ENCODE data around the gene OLA1.
"Not testable (repeated sequence)": the region's sequence is repeated elsewhere in the genome, so short reads cannot be mapped to it uniquely, and the experiment has no call there.

The OLA1 gene

GRCh38 chr2:174248187-174248997 lies at the start of gene OLA1:
TSS of gene OLA1 (minus strand) at chr2:174248532. CDS start at chr2:174246815, 1,717 bp downstream.
- peak; percentile 94 to 99 for DNase-seq (ENCODE audit: low read depth in 2 of 2)

- no peak for DNase-seq (ENCODE audit: low read depth in 2 of 2)
Observed at GRCh38 chr2:174292908-174293307, 44.6 kb upstream of the OLA1 start.

- DNase-seq (ENCODE audit: low read depth in 2 of 2), result no peak
Observed at GRCh38 chr2:174286172-174286571, 37.8 kb upstream of the OLA1 start.

- DNase-seq (ENCODE audit: low read depth in 2 of 2), result no peak
Observed at GRCh38 chr2:174282441-174282840, 34.1 kb upstream of the OLA1 start.

GRCh38 chr2:174281736-174282135 lies 33.4 kb upstream of the OLA1 start:
- DNase-seq (ENCODE audit: low read depth in 2 of 2), result no peak

- DNase-seq (ENCODE audit: low read depth in 2 of 2), result no peak
Observed at GRCh38 chr2:174280596-174280995, 32.3 kb upstream of the OLA1 start.

GRCh38 chr2:174270263-174270662 lies 21.9 kb upstream of the OLA1 start:
- not testable (repeated sequence) for DNase-seq (ENCODE audit: low read depth in 2 of 2)

- DNase-seq (ENCODE audit: low read depth in 2 of 2), result no peak
Observed at GRCh38 chr2:174266288-174266687, 18.0 kb upstream of the OLA1 start.

GRCh38 chr2:174263997-174264396 lies 15.7 kb upstream of the OLA1 start:
- DNase-seq (ENCODE audit: low read depth in 2 of 2), result no peak

- no peak for DNase-seq (ENCODE audit: low read depth in 2 of 2)
Observed at GRCh38 chr2:174259981-174260380, 11.6 kb upstream of the OLA1 start.

GRCh38 chr2:174254267-174254666 lies 5.9 kb upstream of the OLA1 start:
- no peak for DNase-seq (ENCODE audit: low read depth in 2 of 2)

- no peak for DNase-seq (ENCODE audit: low read depth in 2 of 2)
Observed at GRCh38 chr2:174248998-174249592, 763 bp upstream of the OLA1 start.

- DNase-seq (ENCODE audit: low read depth in 2 of 2), result no peak
Observed at GRCh38 chr2:174247474-174248186, 702 bp downstream of the OLA1 start.

GRCh38 chr2:174246944-174247381 lies 1.4 kb downstream of the OLA1 start:
- DNase-seq (ENCODE audit: low read depth in 2 of 2), result no peak

GRCh38 chr2:174245628-174246027 lies 2.7 kb downstream of the OLA1 start:
- DNase-seq (ENCODE audit: low read depth in 2 of 2), result not testable (repeated sequence)

GRCh38 chr2:174245065-174245464 lies 3.3 kb downstream of the OLA1 start:
- no peak for DNase-seq (ENCODE audit: low read depth in 2 of 2)

GRCh38 chr2:174243812-174244211 lies 4.5 kb downstream of the OLA1 start:
- no peak for DNase-seq (ENCODE audit: low read depth in 2 of 2)

GRCh38 chr2:174240097-174240496 lies 8.2 kb downstream of the OLA1 start:
- DNase-seq (ENCODE audit: low read depth in 2 of 2), result no peak

GRCh38 chr2:174236429-174236828 lies 11.9 kb downstream of the OLA1 start:
- DNase-seq (ENCODE audit: low read depth in 2 of 2), result no peak

GRCh38 chr2:174235680-174236079 lies 12.7 kb downstream of the OLA1 start:
- no peak for DNase-seq (ENCODE audit: low read depth in 2 of 2)

GRCh38 chr2:174233771-174234275 lies 14.5 kb downstream of the OLA1 start:
- DNase-seq (ENCODE audit: low read depth in 2 of 2), result no peak

- DNase-seq (ENCODE audit: low read depth in 2 of 2), result no peak
Observed at GRCh38 chr2:174227748-174228147, 20.6 kb downstream of the OLA1 start.
